Skeletal muscle satellite cell (primary cell): ENCODE data around the gene ADA.

Experiments used
- H3K27me3 ChIP-seq: 2 replicates; pipeline ENCODE4 v1.7.0; 2013; ENCODE audit warnings: low read length; ENCODE audit not compliant: control insufficient read depth, insufficient read depth
- H3K36me3 ChIP-seq: 2 replicates; pipeline ENCODE4 v1.7.0; 2013; ENCODE audit warnings: mild to moderate bottlenecking, control low read depth, low read length; ENCODE audit not compliant: insufficient read depth
- H3K4me1 ChIP-seq: 2 replicates; pipeline ENCODE4 v1.7.0; 2013; ENCODE audit warnings: low read length; ENCODE audit not compliant: control insufficient read depth, insufficient read depth
- H3K4me2 ChIP-seq: 2 replicates; pipeline ENCODE4 v1.7.0; 2013; ENCODE audit warnings: mild to moderate bottlenecking, low read length
- H3K4me3 ChIP-seq: 2 replicates; pipeline ENCODE4 v1.7.0; 2013; ENCODE audit warnings: low read length
- H3K9ac ChIP-seq: 2 replicates; pipeline ENCODE4 v1.7.0; 2013; ENCODE audit warnings: mild to moderate bottlenecking, low read depth, low read length, moderate library complexity
- H3K9me3 ChIP-seq: replicated peaks from 2 replicates; pipeline ENCODE4 v1.7.0; 2013; ENCODE audit warnings: mild to moderate bottlenecking, control low read depth, low read length

Gene ADA

DNA sequence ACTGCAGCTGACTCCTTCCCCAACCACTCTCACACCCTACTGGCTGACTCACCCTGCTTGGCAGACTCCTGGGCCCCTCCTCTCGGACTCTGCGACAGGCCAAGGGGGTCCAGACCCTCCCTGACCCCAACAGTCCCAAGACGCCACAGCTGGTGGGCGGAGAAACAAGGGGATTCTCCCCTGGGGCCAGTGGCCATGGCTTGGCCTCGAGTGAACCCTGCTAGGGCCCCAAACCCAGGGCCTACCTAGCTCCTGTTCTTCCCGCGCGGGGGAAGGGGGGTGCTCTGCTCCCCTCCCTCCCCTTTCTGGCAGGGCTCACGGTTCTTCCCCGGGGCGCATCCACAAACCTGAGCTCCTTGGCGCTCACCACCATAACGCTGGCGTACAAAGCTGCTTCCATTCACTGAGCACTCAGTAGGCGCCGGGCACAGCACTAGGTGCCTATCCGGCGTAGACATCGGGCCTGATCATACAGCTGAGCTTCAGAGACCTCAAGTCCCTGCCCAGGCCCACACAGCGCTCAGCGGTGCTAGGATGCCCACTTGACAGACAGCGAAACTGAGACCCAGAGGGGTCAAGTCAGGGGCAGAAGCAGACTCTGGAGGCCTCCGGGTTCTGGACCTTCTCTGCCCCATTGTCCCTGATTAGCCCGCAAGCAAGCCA is 597 bp downstream of the ADA start:
- peak overlapping the region; percentile 80 for H3K9ac ChIP-seq
- H3K4me2 ChIP-seq, result peak overlapping the region; percentile 99
- H3K36me3 ChIP-seq, result no peaks in the 10 kb centered on the region
- peak overlapping the region; percentile 84 for H3K4me3 ChIP-seq
- peaks cover 22% of the 10 kb centered on the region for H3K27me3 ChIP-seq
- no peaks in the 10 kb centered on the region for H3K9me3 ChIP-seq
- peaks cover 18% of the 10 kb centered on the region for H3K4me1 ChIP-seq

DNA sequence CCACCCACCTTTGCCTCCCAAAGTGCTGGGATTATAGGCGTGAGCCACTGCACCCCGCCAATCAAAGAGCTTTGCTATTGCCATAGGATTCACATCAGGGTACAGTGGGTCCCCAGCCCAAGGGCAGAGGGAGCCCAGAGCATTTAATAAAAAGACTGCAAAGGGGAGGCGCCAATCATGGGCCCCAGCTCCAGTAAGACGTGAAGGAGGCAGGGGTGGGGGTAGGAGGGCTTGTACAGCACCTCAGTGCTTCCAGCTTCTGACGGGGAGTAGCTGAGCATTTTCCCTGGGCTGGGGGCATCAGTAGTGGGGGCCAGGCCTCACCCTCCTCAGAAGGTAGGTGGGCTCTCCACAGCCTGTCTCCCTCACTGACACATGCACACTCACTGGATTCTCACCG is 1.5 kb downstream of the ADA start:
- no peak overlapping the region for H3K4me3 ChIP-seq
- no peaks in the 10 kb centered on the region for H3K9me3 ChIP-seq
- peaks cover 21% of the 10 kb centered on the region for H3K4me1 ChIP-seq
- peaks cover 15% of the 10 kb centered on the region for H3K27me3 ChIP-seq
- H3K36me3 ChIP-seq, result no peaks in the 10 kb centered on the region
- no peak overlapping the region for H3K9ac ChIP-seq
- no peak overlapping the region for H3K4me2 ChIP-seq

DNA sequence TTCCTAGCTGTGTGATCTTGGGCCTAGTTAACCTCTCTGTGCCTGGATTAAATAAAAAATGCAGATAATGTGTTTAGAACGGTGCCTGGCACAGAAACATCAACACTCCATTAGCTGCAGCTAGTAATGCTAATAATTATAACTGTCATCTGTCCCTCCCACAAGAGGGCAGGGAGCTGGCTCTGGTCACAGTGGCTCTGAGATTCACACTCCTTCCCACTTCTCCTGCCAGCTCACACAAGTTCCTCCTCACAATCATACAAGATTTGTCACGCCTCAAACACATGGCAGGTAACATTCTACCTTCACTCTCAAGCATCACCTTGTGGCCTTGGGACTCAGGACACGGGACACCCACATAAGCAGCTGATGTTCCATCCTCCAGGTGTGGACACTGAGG is 2.4 kb downstream of the ADA start:
- Histone ChIP-seq H3K4me2 (no peak overlapping the region), H3K9ac (no peak overlapping the region), H3K4me1 (peaks cover 24% of the 10 kb centered on the region), H3K36me3 (no peaks in the 10 kb centered on the region), H3K27me3 (peaks cover 7% of the 10 kb centered on the region), H3K4me3 (no peak overlapping the region), H3K9me3 (no peaks in the 10 kb centered on the region)

DNA sequence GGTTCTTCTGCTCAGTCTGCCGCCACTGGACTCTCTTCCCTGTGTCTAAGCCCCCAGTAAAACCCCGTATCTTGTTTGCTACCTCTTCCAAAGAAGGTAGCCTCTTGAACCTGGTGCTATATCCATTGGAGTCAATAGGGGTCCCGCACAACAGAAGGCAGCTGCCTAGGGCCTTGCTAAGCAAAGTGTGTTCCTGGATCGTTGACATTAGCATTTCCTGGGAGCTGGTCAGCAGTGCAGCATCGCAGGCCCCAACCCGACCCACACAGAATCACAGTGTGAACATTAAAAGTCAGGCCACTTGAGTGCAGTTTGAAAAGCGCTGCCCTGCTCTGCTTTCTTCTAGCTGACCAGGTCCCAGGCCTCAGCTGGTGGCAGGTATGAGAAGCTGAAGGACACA is 2.9 kb downstream of the ADA start:
- Histone ChIP-seq H3K9ac (no peak overlapping the region), H3K4me2 (no peak overlapping the region), H3K4me3 (no peak overlapping the region), H3K27me3 (peaks cover 6% of the 10 kb centered on the region), H3K4me1 (peaks cover 29% of the 10 kb centered on the region), H3K36me3 (no peaks in the 10 kb centered on the region), H3K9me3 (no peaks in the 10 kb centered on the region)

DNA sequence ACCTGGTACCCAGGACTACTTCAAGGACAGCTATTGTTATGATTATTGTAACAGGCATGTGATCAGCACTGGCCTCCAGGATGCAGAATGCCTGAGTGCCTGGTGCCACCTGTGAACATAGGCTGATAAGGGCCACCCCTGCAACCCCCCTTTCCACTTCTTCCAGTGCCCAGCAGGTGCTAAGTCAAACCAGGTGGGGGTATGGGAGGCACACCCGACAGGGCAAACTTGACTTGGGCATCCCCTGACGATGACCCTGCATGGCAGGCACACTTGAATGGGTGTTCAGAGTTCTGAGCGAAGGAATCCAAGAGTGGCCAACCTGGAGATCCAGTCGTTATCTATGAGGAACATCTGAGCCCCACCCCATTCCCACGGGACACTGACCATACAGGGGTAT is 3.4 kb downstream of the ADA start:
- peaks cover 35% of the 10 kb centered on the region for H3K4me1 ChIP-seq
- no peak overlapping the region for H3K9ac ChIP-seq
- no peak overlapping the region for H3K4me2 ChIP-seq

DNA sequence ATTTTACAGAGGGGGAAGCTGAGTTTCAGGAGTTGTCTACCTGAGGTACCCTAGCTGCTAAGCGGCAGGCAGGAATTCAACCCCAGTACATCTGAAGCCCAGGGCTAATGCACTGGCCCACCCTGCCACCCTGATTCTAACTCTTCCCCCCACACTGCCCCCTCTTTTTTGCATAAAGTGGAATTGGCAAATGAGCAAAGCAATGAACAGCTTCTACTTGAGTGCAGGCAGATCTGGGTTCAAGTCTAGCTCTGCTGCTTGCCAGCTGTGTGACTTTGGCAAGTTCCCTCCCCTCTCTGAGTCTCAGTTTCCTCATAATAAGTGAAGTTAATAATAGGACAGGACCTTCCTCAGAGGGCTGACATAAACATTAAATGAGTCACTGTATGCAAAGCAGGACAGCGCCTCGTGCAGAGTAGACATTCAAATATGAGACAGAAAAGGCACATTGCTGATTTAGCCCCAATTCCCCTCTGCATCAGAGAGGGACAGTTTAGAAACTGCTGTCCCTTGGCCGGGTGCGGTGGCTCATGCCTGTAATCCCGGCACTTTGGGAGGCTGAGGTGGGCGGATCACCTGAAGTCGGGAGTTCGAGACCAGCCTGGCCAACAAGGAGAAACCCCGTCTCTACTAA is 4.7 kb downstream of the ADA start:
- no peaks in the 10 kb centered on the region for H3K27me3 ChIP-seq
- H3K4me3 ChIP-seq, result no peak overlapping the region
- no peaks in the 10 kb centered on the region for H3K9me3 ChIP-seq
- H3K4me2 ChIP-seq, result no peak overlapping the region
- H3K36me3 ChIP-seq, result no peaks in the 10 kb centered on the region
- peaks cover 48% of the 10 kb centered on the region for H3K4me1 ChIP-seq
- no peak overlapping the region for H3K9ac ChIP-seq

More for the DNA sequence above, 3.4 kb downstream of the ADA start:
- Histone ChIP-seq H3K4me3 (no peak overlapping the region), H3K27me3 (peaks cover under 1% of the 10 kb centered on the region), H3K9me3 (no peaks in the 10 kb centered on the region), H3K36me3 (no peaks in the 10 kb centered on the region)

DNA sequence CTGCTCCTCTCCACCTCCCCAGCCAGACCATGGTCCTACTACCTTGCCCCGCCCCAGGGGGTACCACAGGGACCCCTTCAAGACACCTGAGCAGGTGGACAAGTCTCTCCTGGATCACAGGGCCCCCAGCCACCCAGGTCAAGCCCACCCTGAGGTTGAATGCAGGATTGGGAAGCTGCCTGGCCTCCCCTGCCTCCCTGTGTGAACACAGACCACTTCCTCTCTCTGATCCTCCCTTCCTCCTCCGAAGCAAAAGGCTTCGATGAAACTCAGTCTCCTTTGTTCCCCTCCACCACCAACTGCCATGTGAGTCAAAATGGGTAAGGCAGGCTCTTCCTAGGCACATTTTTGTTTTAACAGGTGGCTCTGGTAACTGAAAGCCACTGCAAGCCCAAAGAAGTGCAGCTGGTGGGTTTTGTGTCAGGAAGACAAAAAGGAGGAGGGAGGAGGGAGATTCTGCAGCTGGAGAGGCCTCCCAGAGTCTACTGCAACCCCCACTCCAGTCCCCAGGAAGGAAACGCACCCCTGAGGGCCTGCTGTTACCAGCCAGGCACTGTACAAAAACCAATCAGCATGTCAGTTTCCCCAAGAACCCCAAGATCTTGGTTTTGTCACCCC is 5.4 kb downstream of the ADA start:
- no peak overlapping the region for H3K4me2 ChIP-seq
- H3K27me3 ChIP-seq, result no peaks in the 10 kb centered on the region
- H3K36me3 ChIP-seq, result no peaks in the 10 kb centered on the region
- H3K9me3 ChIP-seq, result no peaks in the 10 kb centered on the region
- peaks cover 45% of the 10 kb centered on the region for H3K4me1 ChIP-seq
- H3K4me3 ChIP-seq, result no peak overlapping the region
- no peak overlapping the region for H3K9ac ChIP-seq

DNA sequence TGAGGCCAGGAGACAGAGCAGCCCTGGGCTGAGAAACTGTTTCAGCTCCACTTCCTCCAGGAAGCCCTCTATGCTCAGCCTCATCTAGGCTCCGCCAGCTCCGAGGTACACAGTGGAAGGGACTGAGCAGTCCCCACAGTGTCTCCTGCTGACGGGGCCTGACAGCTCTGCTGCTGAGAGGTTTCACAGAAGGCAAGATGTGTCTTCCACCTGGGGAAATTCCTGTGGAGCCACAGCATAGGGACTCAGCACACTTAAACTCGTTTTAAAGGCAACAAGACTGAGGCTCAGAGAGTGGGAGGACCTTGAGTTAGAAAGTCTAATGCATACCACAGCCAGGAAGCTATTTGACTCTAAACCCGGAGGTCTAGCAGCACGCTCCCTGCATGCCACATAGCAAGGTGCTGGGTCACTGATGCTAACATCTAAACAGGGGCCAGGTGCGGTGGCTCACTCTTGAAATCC is 6.8 kb downstream of the ADA start:
- Histone ChIP-seq H3K4me1 (peaks cover 39% of the 10 kb centered on the region), H3K4me3 (no peak overlapping the region), H3K9ac (no peak overlapping the region)

DNA sequence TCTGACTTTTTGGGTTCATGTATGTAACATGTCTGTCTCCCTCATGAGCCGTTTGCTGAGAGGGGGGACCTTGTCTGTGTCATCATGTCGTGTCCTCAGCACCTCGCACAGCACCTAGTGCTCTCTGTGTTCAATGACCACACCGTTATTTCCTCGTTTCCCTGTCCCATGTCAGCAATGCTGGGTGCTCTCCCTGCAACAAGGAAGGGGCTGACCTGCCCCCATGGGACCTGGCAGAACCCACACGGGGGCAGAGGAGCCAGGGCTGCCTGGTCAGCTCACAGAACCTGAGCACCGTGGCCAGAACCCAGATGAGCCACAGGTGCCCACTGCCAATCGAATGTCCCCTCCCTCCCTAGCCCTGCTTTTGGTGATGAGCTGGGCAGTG is 7.3 kb downstream of the ADA start:
- Histone ChIP-seq H3K4me1 (peaks cover 39% of the 10 kb centered on the region), H3K9me3 (no peaks in the 10 kb centered on the region), H3K4me2 (no peak overlapping the region), H3K4me3 (no peak overlapping the region), H3K9ac (peak overlapping the region; percentile 46), H3K36me3 (no peaks in the 10 kb centered on the region), H3K27me3 (no peaks in the 10 kb centered on the region)

More for the DNA sequence above, 6.8 kb downstream of the ADA start:
- no peaks in the 10 kb centered on the region for H3K36me3 ChIP-seq
- no peaks in the 10 kb centered on the region for H3K27me3 ChIP-seq
- H3K9me3 ChIP-seq, result no peaks in the 10 kb centered on the region
- no peak overlapping the region for H3K4me2 ChIP-seq

DNA sequence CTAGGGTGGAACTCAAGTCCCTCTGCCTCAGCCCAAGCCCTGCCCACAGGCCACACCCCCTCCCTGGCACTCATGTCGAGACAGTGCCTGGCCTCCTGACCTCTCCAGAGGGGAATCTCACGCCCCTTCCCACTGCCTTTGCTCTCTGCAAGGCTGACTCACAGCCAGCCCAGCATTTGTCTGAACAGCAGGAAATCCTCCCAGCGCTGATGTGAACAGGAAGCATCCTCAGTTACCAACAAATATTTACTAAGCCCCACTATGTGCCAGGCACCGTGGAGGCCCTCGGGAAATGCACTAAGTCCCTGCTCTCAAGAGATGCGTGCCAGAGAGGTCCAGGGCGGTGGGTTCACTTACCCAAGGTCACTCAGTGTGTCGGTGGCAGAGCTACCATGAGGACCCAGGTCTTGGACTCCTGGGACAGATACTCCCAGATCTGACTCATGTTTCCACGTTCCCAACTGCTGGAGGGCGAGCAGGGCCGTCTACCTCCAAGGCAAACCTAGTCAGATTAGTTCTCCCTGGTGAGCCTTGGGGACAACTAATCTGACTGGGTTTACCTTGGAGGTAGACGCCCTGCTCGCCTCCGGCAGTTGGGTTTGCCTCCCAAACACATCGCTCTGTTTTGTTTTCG is 7.8 kb downstream of the ADA start:
- Histone ChIP-seq H3K4me1 (peaks cover 39% of the 10 kb centered on the region), H3K4me2 (peak overlapping the region; percentile 39), H3K36me3 (no peaks in the 10 kb centered on the region), H3K9me3 (no peaks in the 10 kb centered on the region), H3K4me3 (no peak overlapping the region), H3K27me3 (no peaks in the 10 kb centered on the region), H3K9ac (peak overlapping the region; percentile 46)

DNA sequence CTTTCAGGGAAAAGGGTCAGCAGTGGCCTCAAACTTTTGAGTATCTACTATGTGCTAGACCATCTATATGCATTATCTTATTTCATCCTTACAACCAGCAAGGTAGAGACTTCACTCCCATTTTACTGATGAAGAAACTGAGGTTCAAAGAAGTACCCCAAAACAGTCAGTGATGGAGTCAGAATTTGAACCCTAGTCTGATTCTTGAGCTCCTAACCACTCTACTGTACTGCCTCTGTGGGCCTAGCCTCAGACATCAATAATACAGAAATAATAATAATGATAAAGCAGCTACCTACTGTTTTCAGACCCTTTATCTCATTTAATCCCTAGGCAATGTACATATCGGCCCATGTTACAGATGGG is 8.4 kb downstream of the ADA start:
- H3K4me2 ChIP-seq, result peak overlapping the region; percentile 67
- peaks cover 39% of the 10 kb centered on the region for H3K4me1 ChIP-seq
- H3K4me3 ChIP-seq, result no peak overlapping the region
- H3K27me3 ChIP-seq, result no peaks in the 10 kb centered on the region
- peak overlapping the region; percentile 46 for H3K9ac ChIP-seq
- no peaks in the 10 kb centered on the region for H3K9me3 ChIP-seq
- H3K36me3 ChIP-seq, result no peaks in the 10 kb centered on the region
